ENCODE results near the gene ZNF621.

- TF ChIP-seq POLR2A (IDR thresholded peaks at IDR 0.05) (no peak), CTCF (IDR thresholded peaks at IDR 0.05) (no peak)
Measured at GRCh38 chr3:40490916-40491315, 33.8 kb upstream of the ZNF621 start.
